Neutrophil (primary cell): ENCODE data around the gene ARHGAP12.

ENCODE experiments used
- H3K27ac ChIP-seq: fragments of 200-600 bp; sonication (generic); 2 replicates; pipeline ENCODE4 v1.5.1; 2016; ENCODE audit warnings: mild to moderate bottlenecking, moderate library complexity
- H3K27me3 ChIP-seq: fragments of 200-600 bp; sonication (generic); 2 replicates; pipeline ENCODE4 v1.6.0; 2016; ENCODE audit warnings: mild to moderate bottlenecking
- H3K36me3 ChIP-seq: fragments of 200-600 bp; sonication (generic); 2 replicates; pipeline ENCODE4 v1.5.1; 2017
- H3K4me1 ChIP-seq, 2 experiments: fragments of 200-600 bp in 1 of 2; sonication (generic) in 1 of 2; 1 replicate in 1 of 2; 2 replicates in 1 of 2; pipeline versions ENCODE4 v1.5.1 to v1.6.1; 2013 to 2016; ENCODE audit warnings: low read depth in 1 of 2, low read length in 1 of 2, mild to moderate bottlenecking in 1 of 2, moderate library complexity in 1 of 2; ENCODE audit not compliant: control insufficient read depth in 1 of 2, insufficient read depth in 1 of 2
- H3K4me3 ChIP-seq, 2 experiments: fragments of 200-600 bp in 1 of 2; sonication (generic) in 1 of 2; 1 replicate in 1 of 2; 2 replicates in 1 of 2; pipeline ENCODE4 v1.5.1; 2013 to 2016; ENCODE audit warnings: low read depth in 1 of 2, low read length in 1 of 2, mild to moderate bottlenecking in 1 of 2, moderate library complexity in 1 of 2
- H3K9me3 ChIP-seq: fragments of 200-600 bp; sonication (generic); 2 replicates; pipeline ENCODE4 v1.5.1; 2016
- CTCF ChIP-seq: fragments of 200-600 bp; sonication (generic); IDR thresholded peaks from 2 replicates; pipeline ENCODE4 v1.5.1; 2016; ENCODE audit warnings: antibody characterized with exemption

The ARHGAP12 gene

DNA sequence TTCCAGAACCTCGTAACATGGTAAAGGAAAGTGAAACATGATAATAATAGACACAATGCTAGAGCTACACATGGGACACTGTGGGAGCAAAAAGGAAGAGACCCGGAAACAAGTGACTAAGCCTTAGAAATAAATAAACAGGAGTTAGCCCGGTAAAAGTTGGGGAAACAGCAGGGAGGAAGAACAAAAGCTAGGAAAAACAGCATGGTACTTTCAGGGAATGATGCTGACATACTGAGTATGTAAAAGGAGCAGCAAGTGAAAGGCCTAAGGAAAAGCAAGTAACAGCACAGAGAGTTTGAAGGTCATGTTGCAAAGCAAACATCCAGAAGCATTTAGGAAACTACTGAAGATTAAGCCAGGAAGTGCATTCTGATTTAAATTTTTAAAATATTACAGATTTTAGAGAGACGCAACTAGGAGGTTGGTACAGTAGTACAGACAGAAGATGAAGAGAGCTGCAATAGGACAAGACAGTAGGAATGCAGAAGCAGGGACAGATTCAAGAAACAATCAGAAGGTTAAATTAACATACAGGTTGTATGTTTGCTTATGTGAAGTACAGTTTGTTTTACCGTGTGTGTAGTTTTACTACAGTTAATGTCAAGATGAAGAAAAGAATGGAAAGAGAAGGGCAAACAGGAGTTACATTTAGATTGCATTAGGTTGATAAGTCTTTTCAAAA lies 63.7 kb downstream of the ARHGAP12 start:
- no peaks in the 10 kb centered on the region for H3K9me3 ChIP-seq

GRCh38 chr10:31855033-31855432 lies 73.6 kb downstream of the ARHGAP12 start:
- no peak for TF ChIP-seq CTCF
- peaks cover 13% of the 10 kb centered on the region for H3K36me3 ChIP-seq
- H3K9me3 ChIP-seq, result no peaks in the 10 kb centered on the region
- H3K27me3 ChIP-seq, result no peaks in the 10 kb centered on the region
- no peak overlapping the region for H3K27ac ChIP-seq
- no peak overlapping the region for H3K4me3 ChIP-seq
- no peaks in the 10 kb centered on the region for H3K4me1 ChIP-seq

More for the DNA sequence above, 63.7 kb downstream of the ARHGAP12 start:
- no peaks in the 10 kb centered on the region for H3K27me3 ChIP-seq
- TF ChIP-seq CTCF, result no peak
- no peak overlapping the region for H3K4me3 ChIP-seq
- peaks cover 14% of the 10 kb centered on the region for H3K36me3 ChIP-seq
- no peak overlapping the region for H3K27ac ChIP-seq
- no peaks in the 10 kb centered on the region for H3K4me1 ChIP-seq

- H3K4me3 ChIP-seq, result no peak overlapping the region
- H3K36me3 ChIP-seq, result peaks cover 6% of the 10 kb centered on the region
- no peaks in the 10 kb centered on the region for H3K4me1 ChIP-seq
- no peak for TF ChIP-seq CTCF
- no peaks in the 10 kb centered on the region for H3K9me3 ChIP-seq
- no peaks in the 10 kb centered on the region for H3K27me3 ChIP-seq
- H3K27ac ChIP-seq, result no peak overlapping the region
Measured at GRCh38 chr10:31853629-31854028, 75.0 kb downstream of the ARHGAP12 start.

- H3K9me3 ChIP-seq, result no peaks in the 10 kb centered on the region
- H3K27ac ChIP-seq, result no peak overlapping the region
- H3K4me1 ChIP-seq, result no peaks in the 10 kb centered on the region
- H3K27me3 ChIP-seq, result no peaks in the 10 kb centered on the region
- H3K36me3 ChIP-seq, result no peaks in the 10 kb centered on the region
- no peak overlapping the region for H3K4me3 ChIP-seq
- TF ChIP-seq CTCF, result no peak
Measured at GRCh38 chr10:31851216-31851615, 77.4 kb downstream of the ARHGAP12 start.

- Histone ChIP-seq H3K36me3 (no peaks in the 10 kb centered on the region), H3K9me3 (no peaks in the 10 kb centered on the region), H3K27me3 (no peaks in the 10 kb centered on the region), H3K4me1 (no peaks in the 10 kb centered on the region), H3K4me3 (no peak overlapping the region), H3K27ac (no peak overlapping the region)
- TF ChIP-seq CTCF, result no peak
Measured at GRCh38 chr10:31847515-31847914, 81.1 kb downstream of the ARHGAP12 start.
